Measurements from ENCODE around the gene CREB5. TPM values are rescaled to one million over a fixed set of nuclear protein-coding genes. Genes with fewer than 3 reads are reported as not detected.

Gene CREB5
- total and polyA plus RNA-seq, 7 donors: 0.86 to 33.8 (median 16.6) TPM

GRCh38 chr7:28598586-28598985 lies 186.3 kb downstream of the CREB5 start:
- Histone ChIP-seq H3K4me3 (no peak overlapping the region), H3K27me3 (ENCODE audit: insufficient read depth in 3 of 3, low read length in 2 of 3) (no peaks in the 10 kb centered on the region), H3K36me3 (ENCODE audit: insufficient read depth in 1 of 2, low read depth in 1 of 2) (no peaks in the 10 kb centered on the region), H3K4me1 (no peaks in the 10 kb centered on the region), H3K27ac (no peak overlapping the region), H3K9me3 (no peaks in the 10 kb centered on the region)
- no peak for ATAC-seq
- WGBS, 3 donors: 92 to 97% (median 96%) methylated on average over 3 of the region's 3 CpGs
- DNase-seq: no peak
- intact Hi-C loops (cut with DNase I): no loop called here
- TF ChIP-seq CTCF (IDR thresholded peaks at IDR 0.05): no peak

- Histone ChIP-seq H3K27me3 (ENCODE audit: insufficient read depth in 3 of 3, low read length in 2 of 3) (no peaks in the 10 kb centered on the region), H3K4me1 (no peaks in the 10 kb centered on the region), H3K27ac (no peak overlapping the region), H3K9me3 (no peaks in the 10 kb centered on the region), H3K4me3 (no peak overlapping the region), H3K36me3 (ENCODE audit: insufficient read depth in 1 of 2, low read depth in 1 of 2) (no peaks in the 10 kb centered on the region)
- intact Hi-C loops (cut with DNase I): no loop called here
- no peak for DNase-seq
- no peak for ATAC-seq
- WGBS, 3 donors: 90 to 94% (median 92%) methylated on average over 5 of the region's 5 CpGs
- TF ChIP-seq CTCF (IDR thresholded peaks at IDR 0.05): no peak
Measured at GRCh38 chr7:28599411-28599810, 187.1 kb downstream of the CREB5 start.

- intact Hi-C loops (cut with DNase I): no loop called here
- no peak overlapping the region for H3K27ac ChIP-seq
- WGBS, 3 donors: 98 to 100% (median 98%) methylated on average over 3 of the region's 3 CpGs
Measured at GRCh38 chr7:28602282-28602681, 190.0 kb downstream of the CREB5 start.

GRCh38 chr7:28605427-28606085 lies 193.2 kb downstream of the CREB5 start:
- no peaks in the 10 kb centered on the region for H3K36me3 ChIP-seq (ENCODE audit: insufficient read depth in 1 of 2, low read depth in 1 of 2)
- 33 to 48% (median 34%) methylated on average over 7 of the region's 7 CpGs for WGBS, 3 donors

More at GRCh38 chr7:28602282-28602681, 190.0 kb downstream of the CREB5 start:
- ATAC-seq: no peak
- no peak for TF ChIP-seq CTCF (IDR thresholded peaks at IDR 0.05)
- DNase-seq: no peak
- Histone ChIP-seq H3K36me3 (ENCODE audit: insufficient read depth in 1 of 2, low read depth in 1 of 2) (no peaks in the 10 kb centered on the region), H3K9me3 (no peaks in the 10 kb centered on the region), H3K4me1 (peaks cover 7% of the 10 kb centered on the region), H3K27me3 (ENCODE audit: insufficient read depth in 3 of 3, low read length in 2 of 3) (no peaks in the 10 kb centered on the region), H3K4me3 (no peak overlapping the region)

More at GRCh38 chr7:28605427-28606085, 193.2 kb downstream of the CREB5 start:
- Histone ChIP-seq H3K4me3 (no peak overlapping the region), H3K27me3 (ENCODE audit: insufficient read depth in 3 of 3, low read length in 2 of 3) (no peaks in the 10 kb centered on the region), H3K4me1 (peaks cover 7% of the 10 kb centered on the region), H3K27ac (no peak overlapping the region), H3K9me3 (no peaks in the 10 kb centered on the region)
- DNase-seq (no peak), ATAC-seq (no peak)
- intact Hi-C loops (cut with DNase I): loop anchor here in 1 of 2 donors (5.0 kb wide), 1 partner anchor 193 kb away; the partner anchor contains the start of gene CREB5
- TF ChIP-seq CTCF (IDR thresholded peaks at IDR 0.05): no peak

Data from psoas muscle (tissue), 8 donors.